ENCODE data around the gene DGKQ.

DNA sequence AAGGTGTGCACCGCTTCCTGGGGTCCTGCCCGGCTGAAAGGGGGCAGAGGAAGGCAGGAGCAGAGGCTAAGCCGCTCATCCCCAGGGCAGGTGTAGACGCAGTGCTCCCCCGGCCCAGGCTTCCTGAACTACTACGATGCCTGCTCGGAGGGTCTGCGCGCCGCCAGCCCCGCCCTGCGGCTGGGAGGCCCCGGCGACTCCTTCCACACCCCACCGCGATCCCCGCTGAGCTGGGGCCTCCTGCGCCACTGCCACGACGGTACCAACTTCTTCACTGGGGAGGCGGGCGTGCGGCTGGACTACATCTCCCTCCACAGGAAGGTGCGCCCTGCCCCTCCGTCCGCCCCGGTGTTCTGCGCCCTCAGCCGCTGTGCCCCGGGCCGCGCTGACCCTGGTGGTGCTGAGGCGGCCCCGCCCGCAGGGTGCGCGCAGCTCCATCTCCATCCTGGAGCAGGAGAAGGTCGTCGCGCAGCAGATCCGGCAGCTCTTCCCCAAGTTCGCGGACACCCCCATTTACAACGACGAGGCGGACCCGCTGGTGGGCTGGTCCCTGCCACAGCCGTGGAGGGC, 28.3 kb upstream of the DGKQ start:
- no peak for TF ChIP-seq RAD21 (IDR thresholded peaks at IDR 0.05; ENCODE audit: low read depth)
- TF ChIP-seq CTCF (IDR thresholded peaks at IDR 0.05 in 2 of 3, conservative IDR thresholded peaks at IDR 0.05 in 1 of 3; ENCODE audit: borderline replicate concordance in 1 of 3, insufficient read depth in 1 of 3, low read depth in 2 of 3, low read length in 2 of 3), result no peak
- TF ChIP-seq ZBTB33 (IDR thresholded peaks at IDR 0.05; ENCODE audit: extremely low read depth, insufficient replicate concordance, low read length), result no peak
- TF ChIP-seq ZFX (IDR thresholded peaks at IDR 0.05), result no peak
- no peak for TF ChIP-seq REST (IDR thresholded peaks at IDR 0.05; ENCODE audit: low read depth)
- no peak for TF ChIP-seq POLR2AphosphoS5 (IDR thresholded peaks at IDR 0.05; ENCODE audit: low read depth, low read length)
- no peak for TF ChIP-seq POLR2A (IDR thresholded peaks at IDR 0.05; ENCODE audit: borderline replicate concordance, extremely low read depth, insufficient read depth, insufficient read length)
- no peak for TF ChIP-seq EZH2 (IDR thresholded peaks at IDR 0.05)
